HG03575 (cell line): Measurements from ENCODE around the gene MOBP.

Experiments
- ATAC-seq: cut with Tn5 transposase; IDR thresholded peaks from one replicate; pipeline ENCODE4 v1.9.1; 2021; ENCODE audit not compliant: unreplicated experiment, insufficient number of reproducible peaks, low FRiP score; ENCODE audit errors: extremely low read depth

MOBP gene

GRCh38 chr3:39524107-39524506, 56.6 kb downstream of the MOBP start:
- no peak for ATAC-seq

DNA sequence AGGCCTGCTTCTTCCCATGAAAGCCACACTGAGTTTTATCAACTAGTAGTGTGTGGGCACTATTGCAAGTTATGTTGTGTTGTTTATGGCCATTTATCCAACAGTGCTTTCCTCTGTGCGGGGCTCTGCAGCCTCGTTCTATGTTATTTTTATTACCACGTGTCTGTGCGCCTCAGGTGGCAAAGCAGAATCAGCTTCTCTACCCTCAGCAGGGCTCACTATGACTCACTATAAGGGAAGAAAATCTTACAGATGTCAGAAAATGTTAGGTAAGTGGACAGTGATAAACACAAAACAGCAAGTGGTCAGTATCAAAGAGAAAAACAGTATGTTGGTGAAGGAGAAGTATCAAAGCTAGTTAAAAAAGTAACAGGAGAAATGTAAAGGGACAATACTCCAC, 61.4 kb downstream of the MOBP start:
- ATAC-seq = no peak

GRCh38 chr3:39529577-39529976, 62.1 kb downstream of the MOBP start:
- no peak for ATAC-seq

DNA sequence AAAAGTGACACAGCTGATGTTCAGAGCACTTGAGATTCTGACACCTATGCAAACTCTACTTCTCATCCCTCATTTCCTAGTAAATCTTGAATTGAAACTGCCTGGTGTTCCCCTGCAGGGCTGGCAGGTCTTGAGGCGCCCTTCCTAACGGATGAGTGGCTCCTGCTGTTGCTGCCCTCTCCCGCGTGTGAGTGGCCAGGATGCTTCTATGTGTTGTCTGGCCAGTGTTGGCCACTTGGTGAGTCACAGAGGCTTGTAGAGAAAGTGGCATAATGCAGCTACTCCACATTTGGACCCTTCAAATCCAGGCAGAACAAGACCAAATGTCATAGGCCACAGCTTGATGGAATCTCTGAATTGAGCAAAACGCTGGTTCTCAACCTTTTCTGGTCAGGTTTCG, 63.6 kb downstream of the MOBP start:
- no peak for ATAC-seq

- ATAC-seq = no peak
Measured at GRCh38 chr3:39531665-39532064, 64.2 kb downstream of the MOBP start.

GRCh38 chr3:39532777-39533176, 65.3 kb downstream of the MOBP start:
- no peak for ATAC-seq

- ATAC-seq = no peak
Measured at GRCh38 chr3:39533226-39533625, 65.7 kb downstream of the MOBP start.

GRCh38 chr3:39540162-39540921, 72.9 kb downstream of the MOBP start:
- ATAC-seq = no peak

- ATAC-seq = no peak
Measured at GRCh38 chr3:39541442-39541841, 74.0 kb downstream of the MOBP start.

- no peak for ATAC-seq
Measured at GRCh38 chr3:39541917-39542329, 74.4 kb downstream of the MOBP start.

DNA sequence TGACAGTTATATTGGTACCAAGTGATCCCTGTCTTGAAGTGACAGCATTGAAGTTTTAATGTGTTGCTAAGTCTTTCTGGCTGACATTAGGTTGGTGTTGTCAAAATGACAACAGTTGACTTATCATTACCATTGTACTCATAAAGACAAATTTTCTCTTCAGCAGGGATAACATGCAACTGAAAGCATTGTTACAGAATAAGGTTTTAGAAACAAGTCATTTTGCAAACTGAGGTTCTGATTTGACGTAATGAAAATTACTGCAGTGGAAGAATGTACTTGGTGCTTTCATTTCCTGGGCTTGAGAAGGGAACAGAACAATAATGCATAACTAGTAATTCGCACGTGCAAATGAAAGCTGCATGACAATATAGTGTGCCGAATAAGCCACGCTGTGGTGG, 75.1 kb downstream of the MOBP start:
- no peak for ATAC-seq

DNA sequence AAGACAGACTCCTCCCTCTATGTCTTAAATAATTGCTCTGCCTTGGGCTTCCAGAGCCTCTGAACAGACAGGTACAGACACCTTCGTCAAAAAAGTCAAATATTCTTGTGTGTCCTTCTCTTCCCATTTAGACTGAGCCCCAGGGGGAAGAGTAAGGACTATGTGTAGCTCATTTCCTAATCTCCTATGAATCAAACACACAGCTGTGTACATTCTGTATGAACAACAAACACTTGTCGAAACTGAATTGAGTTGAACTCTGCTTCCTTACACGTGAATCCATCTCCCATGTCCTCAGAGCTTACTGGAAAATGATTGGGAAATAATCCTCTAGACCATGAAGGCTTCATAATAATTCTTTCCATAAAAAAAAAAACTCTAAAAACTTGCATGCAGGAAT, 80.8 kb downstream of the MOBP start:
- no peak for ATAC-seq

DNA sequence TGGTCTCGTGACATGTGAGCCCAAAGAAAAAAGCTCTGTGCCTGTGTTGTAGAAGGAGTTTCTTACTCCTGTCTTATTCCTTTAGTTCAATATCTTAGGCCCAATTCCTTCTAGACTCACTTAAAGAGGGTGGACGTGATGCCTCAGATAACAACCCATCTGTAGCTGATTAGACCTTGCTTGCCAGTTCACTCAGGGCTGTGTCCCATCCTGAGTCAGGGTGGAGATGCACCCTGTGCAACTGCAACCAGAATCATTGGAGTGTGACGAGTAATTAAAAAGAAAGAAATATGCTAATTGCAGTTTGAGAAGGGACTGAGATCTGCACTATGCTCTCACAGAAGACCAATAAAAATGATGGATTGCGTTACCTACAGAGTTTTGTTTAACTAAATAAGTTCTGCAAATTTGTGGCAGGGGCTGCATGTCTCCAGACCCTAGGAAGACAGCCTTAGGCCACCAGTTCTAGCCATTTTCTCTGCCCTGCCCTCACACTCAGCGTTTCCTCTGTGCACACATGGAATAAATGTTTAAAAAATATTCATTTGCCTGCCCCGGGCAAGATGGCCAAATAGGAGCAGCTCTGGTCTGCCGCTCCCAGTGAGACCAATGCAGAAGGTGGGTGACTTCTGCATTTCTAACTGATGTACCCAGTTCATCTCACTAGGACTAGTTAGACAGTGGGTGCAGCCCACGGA, 83.0 kb downstream of the MOBP start:
- ATAC-seq = no peak
